SU-DHL-6 (cell line): ENCODE results near the gene PSMA4.
A peak's percentile ranks its signal among the peaks of the same experiment; 100 is the strongest.

Experiments
- H2AFZ ChIP-seq: fragments of 200-600 bp; sonication (generic); 2 replicates; pipeline ENCODE4 v1.6.1; 2014; ENCODE audit warnings: low read depth, mild to moderate bottlenecking, moderate library complexity, mixed read lengths, antibody characterized with exemption, low read length; ENCODE audit not compliant: severe bottlenecking
- H3F3A ChIP-seq: fragments of 200-600 bp; shearing (Covaris generic); 2 replicates; pipeline ENCODE4 v1.6.0; 2016; ENCODE audit warnings: antibody characterized with exemption, mild to moderate bottlenecking; ENCODE audit not compliant: insufficient read depth
- H3K27ac ChIP-seq: fragments of 200-600 bp; sonication (generic); 2 replicates; pipeline ENCODE4 v1.5.1; 2016; ENCODE audit warnings: low read depth, mild to moderate bottlenecking, low read length, moderate library complexity, mixed read lengths
- H3K27me3 ChIP-seq: fragments of 200-600 bp; sonication (generic), shearing (Covaris generic); 2 replicates; pipeline ENCODE4 v1.6.0; 2014; ENCODE audit warnings: mild to moderate bottlenecking, low read length
- H3K36me3 ChIP-seq: fragments of 200-600 bp; sonication (generic); 2 replicates; pipeline ENCODE4 v1.6.1; 2014; ENCODE audit warnings: mild to moderate bottlenecking, low read length, mixed read lengths
- H3K4me2 ChIP-seq: fragments of 300-600, 200-600 bp; shearing (Covaris generic), sonication (generic); 2 replicates; pipeline ENCODE4 v1.6.0; 2014; ENCODE audit warnings: low read length, low read depth, mild to moderate bottlenecking; ENCODE audit not compliant: poor library complexity, severe bottlenecking
- H3K4me3 ChIP-seq: fragments of 200-600 bp; sonication (generic); 2 replicates; pipeline ENCODE4 v1.5.1; 2014; ENCODE audit warnings: antibody characterized with exemption, low read length, mild to moderate bottlenecking, mixed read lengths; ENCODE audit not compliant: insufficient read depth, poor library complexity, severe bottlenecking
- H3K79me2 ChIP-seq: fragments of 200-600 bp; sonication (generic); 2 replicates; pipeline ENCODE4 v1.6.1; 2014; ENCODE audit warnings: mild to moderate bottlenecking, low read length, moderate library complexity; ENCODE audit not compliant: insufficient read depth
- H3K9ac ChIP-seq: fragments of 200-600 bp; sonication (generic); 2 replicates; pipeline ENCODE4 v1.7.0; 2014; ENCODE audit warnings: mild to moderate bottlenecking, low read length
- H3K9me2 ChIP-seq: fragments of 200-600 bp; sonication (generic); replicated peaks from 2 replicates; pipeline ENCODE4 v1.6.1; 2014; ENCODE audit warnings: low read length; ENCODE audit not compliant: insufficient read depth
- H3K9me3 ChIP-seq: fragments of 200-600 bp; sonication (generic); 2 replicates; pipeline ENCODE4 v1.6.1; 2014; ENCODE audit warnings: low read length, mixed read lengths; ENCODE audit not compliant: insufficient read depth
- H4K20me1 ChIP-seq: fragments of 200-600 bp; sonication (generic); 2 replicates; pipeline ENCODE4 v1.6.1; 2014; ENCODE audit warnings: low read depth, mild to moderate bottlenecking, antibody characterized with exemption, low read length, moderate library complexity, mixed read lengths
- CTCF ChIP-seq: fragments of 200-600 bp; sonication (generic); IDR thresholded peaks from one replicate; pipeline ENCODE4 v1.5.1; 2017; ENCODE audit warnings: antibody characterized with exemption, mild to moderate bottlenecking, low read length, moderate library complexity; ENCODE audit not compliant: insufficient read depth, poor library complexity, severe bottlenecking
- EZH2phosphoT487 ChIP-seq: fragments of 200-600 bp; sonication (generic), shearing (Covaris generic); conservative IDR thresholded peaks from 2 replicates; pipeline ENCODE4 v1.6.1; 2018; ENCODE audit warnings: mild to moderate bottlenecking, antibody characterized with exemption, low read length, moderate library complexity, mixed read lengths

PSMA4 gene

GRCh38 chr15:78540141-78540870, at the start of gene PSMA4:
Gene PSMA4, plus strand, starts transcription at chr15:78540444. Its CDS starts 1,484 bp downstream, at chr15:78541928.
- H3K9ac ChIP-seq: peak within 1 kb of the TSS; percentile 86
- 0 out of 2 replicates have a peak, but pooled peaks cover 4% of the 10 kb centered on the region for H4K20me1 ChIP-seq
- TF ChIP-seq EZH2phosphoT487 (no peak), CTCF (no peak)
- no peaks in the 10 kb centered on the region for H3F3A ChIP-seq
- no peaks in the 10 kb centered on the region for H3K9me2 ChIP-seq
- no peaks in the 10 kb centered on the region for H3K9me3 ChIP-seq
- H3K79me2 ChIP-seq: peaks cover 32% of the 10 kb centered on the region
- peak within 1 kb of the TSS; percentile 86 for H3K4me3 ChIP-seq
- peak within 1 kb of the TSS; percentile 95 for H3K4me2 ChIP-seq
- peak within 1 kb of the TSS; percentile 84 for H2AFZ ChIP-seq
- H3K36me3 ChIP-seq: peaks cover 30% of the 10 kb centered on the region
- peak within 1 kb of the TSS; percentile 67 for H3K27ac ChIP-seq
- H3K27me3 ChIP-seq: no peaks in the 10 kb centered on the region

DNA sequence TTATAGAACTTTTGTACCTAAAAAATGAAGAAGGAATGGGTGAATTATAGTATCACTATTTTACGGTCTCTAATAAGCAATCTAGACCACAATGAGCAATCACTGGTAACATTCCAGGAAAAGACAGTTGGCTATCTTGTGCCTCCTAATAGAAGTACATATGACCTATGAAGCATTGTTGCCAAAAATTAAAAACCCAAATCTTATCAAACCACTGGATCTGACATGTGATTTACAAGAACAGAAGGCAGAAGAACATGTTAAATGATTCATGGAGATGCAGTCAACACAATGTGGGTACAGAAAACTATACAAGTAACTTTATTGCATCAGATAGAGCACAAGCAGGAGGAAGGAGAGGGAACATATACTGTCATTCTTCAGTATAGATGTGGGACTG, 47.4 kb upstream of the PSMA4 start:
- H3K27me3 ChIP-seq: no peaks in the 10 kb centered on the region
- H3F3A ChIP-seq: 0 out of 2 replicates have a peak, but pooled peaks cover 9% of the 10 kb centered on the region
- no peak overlapping the region for H2AFZ ChIP-seq
- no peaks in the 10 kb centered on the region for H3K9me2 ChIP-seq
- no peak for TF ChIP-seq EZH2phosphoT487
- TF ChIP-seq CTCF: no peak
- H3K9ac ChIP-seq: no peak overlapping the region
- no peaks in the 10 kb centered on the region for H3K9me3 ChIP-seq
- no peak overlapping the region for H3K4me2 ChIP-seq
- H4K20me1 ChIP-seq: no peaks in the 10 kb centered on the region
- H3K36me3 ChIP-seq: peaks cover 58% of the 10 kb centered on the region
- H3K27ac ChIP-seq: no peak overlapping the region
- H3K4me3 ChIP-seq: no peak overlapping the region
- no peaks in the 10 kb centered on the region for H3K79me2 ChIP-seq

GRCh38 chr15:78501857-78502256, 38.4 kb upstream of the PSMA4 start:
- Histone ChIP-seq H3F3A (peaks cover 9% of the 10 kb centered on the region; the same call in 1 of the 2 replicates), H2AFZ (no peak overlapping the region), H3K4me3 (no peak overlapping the region), H3K9me3 (no peaks in the 10 kb centered on the region), H3K27me3 (no peaks in the 10 kb centered on the region), H3K4me2 (no peak overlapping the region), H3K27ac (no peak overlapping the region), H4K20me1 (no peaks in the 10 kb centered on the region), H3K36me3 (peaks cover 29% of the 10 kb centered on the region; the same call in 1 of the 2 replicates), H3K79me2 (no peaks in the 10 kb centered on the region), H3K9me2 (no peaks in the 10 kb centered on the region), H3K9ac (no peak overlapping the region)
- TF ChIP-seq EZH2phosphoT487 (no peak), CTCF (no peak)
